Esophagus squamous epithelium (tissue), 4 donors: ENCODE results near the gene SMARCA4.

Experiments used
- POLR2A ChIP-seq, 4 donors: fragments of 450-650 bp; IDR thresholded peaks; one replicate each; pipeline ENCODE4 v1.6.1; 2017; ENCODE audit warnings: antibody characterized with exemption in 4 of 4, mild to moderate bottlenecking in 4 of 4, moderate library complexity in 3 of 4
- TF ChIP-seq, protein P1 (sequence below), 6 experiments: fragments of 450-650 bp in 4 of 6; fragments of 200-600 bp in 2 of 6; sonication (generic) in 2 of 6; IDR thresholded peaks; one replicate each; pipeline ENCODE4 v1.5.1; 2016 to 2019; ENCODE audit warnings: antibody characterized with exemption in 6 of 6, mild to moderate bottlenecking in 4 of 6, moderate library complexity in 4 of 6

DNA sequence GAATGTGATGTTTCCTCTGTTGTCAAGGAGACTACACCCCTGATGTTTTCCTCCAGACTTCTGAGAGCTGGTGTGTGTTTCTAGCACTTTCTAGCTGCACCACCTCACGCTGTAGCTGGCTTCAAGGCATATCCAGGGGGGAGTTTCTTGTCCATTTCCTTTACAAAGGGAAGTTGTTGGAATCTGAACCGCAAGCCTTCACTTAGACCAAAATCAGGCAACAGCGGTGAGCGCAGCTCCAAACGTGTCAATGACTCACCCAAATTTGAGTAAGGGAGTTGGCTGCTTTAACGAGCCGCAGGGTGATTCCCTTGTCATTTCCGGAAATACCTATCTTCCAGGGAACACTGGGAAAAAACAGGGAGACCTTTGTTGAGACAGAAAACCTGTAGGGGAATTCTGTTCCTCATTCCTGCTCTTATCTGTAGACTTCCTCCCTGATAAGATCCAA lies 130.9 kb downstream of the SMARCA4 start:
- TF ChIP-seq POLR2A (IDR thresholded peaks at IDR 0.05), result peak in 3 of 4 donors; percentile 4 to 51 (median 39)
- TF ChIP-seq, protein P1, sequence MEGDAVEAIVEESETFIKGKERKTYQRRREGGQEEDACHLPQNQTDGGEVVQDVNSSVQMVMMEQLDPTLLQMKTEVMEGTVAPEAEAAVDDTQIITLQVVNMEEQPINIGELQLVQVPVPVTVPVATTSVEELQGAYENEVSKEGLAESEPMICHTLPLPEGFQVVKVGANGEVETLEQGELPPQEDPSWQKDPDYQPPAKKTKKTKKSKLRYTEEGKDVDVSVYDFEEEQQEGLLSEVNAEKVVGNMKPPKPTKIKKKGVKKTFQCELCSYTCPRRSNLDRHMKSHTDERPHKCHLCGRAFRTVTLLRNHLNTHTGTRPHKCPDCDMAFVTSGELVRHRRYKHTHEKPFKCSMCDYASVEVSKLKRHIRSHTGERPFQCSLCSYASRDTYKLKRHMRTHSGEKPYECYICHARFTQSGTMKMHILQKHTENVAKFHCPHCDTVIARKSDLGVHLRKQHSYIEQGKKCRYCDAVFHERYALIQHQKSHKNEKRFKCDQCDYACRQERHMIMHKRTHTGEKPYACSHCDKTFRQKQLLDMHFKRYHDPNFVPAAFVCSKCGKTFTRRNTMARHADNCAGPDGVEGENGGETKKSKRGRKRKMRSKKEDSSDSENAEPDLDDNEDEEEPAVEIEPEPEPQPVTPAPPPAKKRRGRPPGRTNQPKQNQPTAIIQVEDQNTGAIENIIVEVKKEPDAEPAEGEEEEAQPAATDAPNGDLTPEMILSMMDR (IDR thresholded peaks at IDR 0.05), result no peak
